GDM1 (cell line): ENCODE measurements around the gene CMSS1.
"Not testable (repeated sequence)": the region's sequence is repeated elsewhere in the genome, so short reads cannot be mapped to it uniquely, and the experiment has no call there.

Experiments used
- DNase-seq: peaks from one replicate; lab custom pipeline; 2025; lab: John Stamatoyannopoulos, UW

Gene CMSS1

DNA sequence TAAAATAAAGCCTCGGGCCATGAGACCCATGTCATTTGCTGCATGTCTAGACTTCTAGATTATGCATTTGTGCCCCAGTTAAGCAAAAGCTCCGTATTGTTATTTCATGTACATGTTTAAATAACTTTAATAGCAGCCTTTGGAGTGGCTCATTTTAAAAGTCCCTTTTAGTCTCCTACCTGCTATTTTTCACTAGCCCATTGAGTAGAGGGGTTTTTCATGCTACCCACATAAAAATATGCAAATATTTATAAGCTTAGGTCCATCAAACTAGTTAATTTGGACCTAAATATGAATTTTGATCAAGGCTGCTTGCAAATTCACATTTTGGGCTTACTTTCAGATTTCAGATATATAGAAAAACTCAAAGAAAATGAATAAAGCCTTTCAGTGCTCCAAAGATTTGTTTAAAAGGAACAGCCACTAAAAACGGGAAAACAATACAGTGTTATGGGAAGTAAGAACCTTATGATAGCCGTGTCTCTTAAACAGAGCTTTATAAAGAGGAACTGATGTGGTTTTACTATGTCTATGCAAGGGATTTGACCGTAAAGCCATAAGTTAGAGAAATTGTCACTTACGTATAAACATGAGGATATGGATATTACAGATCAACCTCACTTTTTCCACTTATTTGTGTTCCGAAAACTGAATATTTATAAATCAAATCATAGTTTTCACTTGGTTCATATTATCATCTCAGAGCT is 266.6 kb downstream of the CMSS1 start:
- no peak for DNase-seq

GRCh38 chr3:100086401-100086800 is 268.7 kb downstream of the CMSS1 start:
- DNase-seq, result no peak

- no peak for DNase-seq
Observed at GRCh38 chr3:100087198-100087597, 269.5 kb downstream of the CMSS1 start.

DNA sequence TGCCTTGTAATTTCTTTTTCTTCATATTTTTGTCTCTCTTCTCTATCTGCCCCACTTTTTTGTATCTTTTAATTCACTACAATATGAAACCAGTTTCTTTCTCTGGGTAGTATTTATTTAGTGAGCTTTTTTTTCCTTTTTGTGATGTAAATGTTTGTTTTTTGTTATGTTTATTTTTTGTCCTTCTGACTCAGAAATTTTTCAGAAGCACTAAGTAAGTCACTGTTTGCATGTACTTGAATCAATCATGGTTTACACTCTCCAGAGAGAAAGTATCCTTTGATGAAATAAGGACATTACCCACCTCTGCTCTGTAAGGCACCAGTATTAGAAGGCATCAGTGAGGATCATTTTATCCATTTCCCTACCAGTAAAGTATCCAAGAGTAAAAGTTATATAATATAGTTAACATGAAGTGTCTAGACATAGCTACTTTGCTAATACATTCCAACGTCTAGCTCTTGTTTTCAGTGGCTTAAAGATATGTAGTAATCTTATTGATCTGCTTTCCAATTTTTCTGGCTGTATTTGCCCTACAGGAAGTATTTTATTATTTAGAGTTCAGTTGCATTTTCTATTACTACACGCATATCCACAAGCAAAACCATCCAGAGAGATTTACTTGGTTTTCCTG is 271.2 kb downstream of the CMSS1 start:
- DNase-seq, result no peak

DNA sequence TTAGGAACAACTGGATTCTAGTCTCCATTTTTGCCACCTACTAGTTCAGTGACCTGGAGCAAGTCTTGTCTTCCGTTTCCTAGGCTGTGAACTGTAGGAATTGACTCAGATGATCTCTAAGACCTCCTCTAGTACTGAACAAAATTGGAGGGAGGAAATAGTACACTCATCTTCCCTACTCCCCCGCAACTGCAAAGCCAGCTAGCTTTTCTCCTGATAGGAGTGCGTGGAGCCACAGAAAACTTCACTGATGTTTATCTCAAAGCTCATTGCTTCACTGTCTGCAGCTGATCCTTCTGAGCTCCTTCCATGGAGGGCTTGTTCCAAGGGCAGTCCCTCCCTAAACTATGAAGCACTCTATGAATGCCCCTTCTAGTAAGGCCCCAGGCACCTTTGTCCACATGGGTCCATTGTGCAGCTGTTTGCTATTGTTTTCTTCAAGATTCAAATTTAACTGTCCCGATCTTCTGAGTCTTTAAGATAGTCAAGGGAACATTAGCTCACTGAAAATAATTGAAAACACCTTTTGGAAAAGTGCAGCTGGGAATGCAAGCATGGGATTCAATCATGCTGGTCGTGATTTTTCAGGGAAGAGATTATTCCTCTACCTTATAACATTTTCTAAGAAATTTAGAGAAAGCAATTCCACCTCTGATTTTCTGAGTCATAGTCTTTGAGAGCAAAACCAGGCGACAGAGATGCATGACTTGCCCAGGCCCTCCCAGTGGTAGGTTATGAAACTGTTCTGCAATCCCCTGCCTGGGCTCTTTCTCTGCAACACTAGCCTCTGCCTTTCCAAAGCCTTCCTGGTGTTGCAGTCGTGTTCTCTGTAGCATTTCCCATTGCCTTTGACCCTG is 272.4 kb downstream of the CMSS1 start:
- no peak for DNase-seq

GRCh38 chr3:100090669-100091005 is 273.0 kb downstream of the CMSS1 start:
- DNase-seq, result no peak

DNA sequence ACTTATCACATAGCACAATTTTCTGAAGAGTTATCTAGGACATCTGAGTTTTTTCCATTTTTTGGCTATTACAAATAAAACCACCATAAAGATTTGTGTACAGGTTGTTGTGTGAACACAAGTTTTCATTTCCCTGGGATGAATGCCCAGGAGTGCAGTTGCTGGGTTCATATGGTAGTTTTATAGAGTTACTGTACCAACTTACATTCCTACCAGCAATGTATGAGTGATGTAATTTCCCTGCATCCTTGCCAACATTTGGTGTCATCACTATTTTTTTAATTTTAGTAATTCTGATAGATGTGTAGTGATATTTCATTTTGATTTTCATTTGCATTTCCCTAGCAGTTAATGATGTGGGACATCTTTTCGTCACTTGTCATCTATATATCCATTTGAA is 276.2 kb downstream of the CMSS1 start:
- no peak for DNase-seq

- not testable (repeated sequence) for DNase-seq
Observed at GRCh38 chr3:100096286-100096685, 278.6 kb downstream of the CMSS1 start.

- no peak for DNase-seq
Observed at GRCh38 chr3:100096866-100097265, 279.2 kb downstream of the CMSS1 start.

- DNase-seq, result no peak
Observed at GRCh38 chr3:100097919-100098783, 280.5 kb downstream of the CMSS1 start.

- DNase-seq, result no peak
Observed at GRCh38 chr3:100098784-100099070, 281.1 kb downstream of the CMSS1 start.

GRCh38 chr3:100099621-100100020 is 282.0 kb downstream of the CMSS1 start:
- no peak for DNase-seq

GRCh38 chr3:100100425-100100824 is 282.8 kb downstream of the CMSS1 start:
- DNase-seq, result no peak

DNA sequence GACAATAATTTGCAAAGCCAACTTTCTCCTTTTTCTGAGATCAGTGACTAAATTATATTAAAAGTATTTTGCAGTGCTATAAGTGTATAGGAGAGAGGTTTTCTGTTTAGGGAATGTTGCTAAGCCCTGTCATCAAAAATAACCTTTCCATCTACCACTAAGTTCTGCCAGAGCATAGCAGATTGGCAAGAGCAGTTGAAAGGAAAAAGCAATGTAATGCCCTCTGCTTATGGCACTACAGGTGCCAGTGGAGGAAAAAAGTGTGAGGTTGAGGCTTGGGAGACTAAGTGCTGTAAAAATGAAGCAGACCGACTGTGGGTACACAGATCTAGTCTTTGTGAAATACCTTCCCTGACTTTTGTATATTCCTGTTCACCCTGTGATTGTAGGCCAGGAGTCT is 285.1 kb downstream of the CMSS1 start:
- no peak for DNase-seq

DNA sequence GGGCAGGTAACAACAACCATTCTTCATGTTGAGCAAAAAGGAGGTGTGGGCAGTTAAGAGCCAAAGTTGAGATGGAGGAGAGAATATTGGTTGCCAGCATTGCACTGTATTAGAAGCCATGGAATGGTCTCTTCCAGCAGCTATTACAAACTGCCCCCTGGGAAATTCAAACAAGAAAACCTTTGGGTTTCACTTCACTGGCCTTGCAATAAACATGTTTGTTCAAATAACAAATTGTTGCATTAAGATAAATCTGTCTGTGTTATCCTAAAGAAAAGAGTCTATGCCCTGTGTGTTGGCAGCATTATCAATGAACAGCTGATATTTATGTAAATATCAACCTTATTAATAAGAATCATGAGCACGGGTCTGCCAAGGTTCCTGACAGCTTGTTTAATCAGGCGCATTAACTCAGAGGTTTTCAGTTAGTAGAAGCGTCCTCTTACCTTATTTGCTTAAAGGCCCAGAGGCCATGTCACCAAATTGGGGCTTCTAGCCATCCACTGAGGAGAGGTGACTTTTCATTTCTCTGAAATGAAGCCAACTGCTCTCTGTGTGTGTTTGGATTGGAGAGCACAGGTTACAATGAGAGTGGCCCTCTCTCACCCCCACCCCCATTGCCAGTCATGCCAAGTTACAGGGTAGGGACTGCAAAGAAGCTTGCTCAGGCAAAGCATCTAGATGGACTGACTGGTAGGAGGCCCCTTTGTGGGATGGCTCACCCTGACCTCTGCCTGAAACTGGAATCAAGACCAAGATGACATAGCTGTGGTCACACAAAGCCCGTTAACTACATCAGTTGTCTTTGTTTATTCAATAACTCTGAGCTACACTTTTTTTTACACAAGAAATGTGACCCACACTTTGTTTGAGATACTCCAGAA is 286.1 kb downstream of the CMSS1 start:
- no peak for DNase-seq

- DNase-seq, result no peak
Observed at GRCh38 chr3:100104442-100104798, 286.8 kb downstream of the CMSS1 start.

- no peak for DNase-seq
Observed at GRCh38 chr3:100104817-100105413, 287.3 kb downstream of the CMSS1 start.

DNA sequence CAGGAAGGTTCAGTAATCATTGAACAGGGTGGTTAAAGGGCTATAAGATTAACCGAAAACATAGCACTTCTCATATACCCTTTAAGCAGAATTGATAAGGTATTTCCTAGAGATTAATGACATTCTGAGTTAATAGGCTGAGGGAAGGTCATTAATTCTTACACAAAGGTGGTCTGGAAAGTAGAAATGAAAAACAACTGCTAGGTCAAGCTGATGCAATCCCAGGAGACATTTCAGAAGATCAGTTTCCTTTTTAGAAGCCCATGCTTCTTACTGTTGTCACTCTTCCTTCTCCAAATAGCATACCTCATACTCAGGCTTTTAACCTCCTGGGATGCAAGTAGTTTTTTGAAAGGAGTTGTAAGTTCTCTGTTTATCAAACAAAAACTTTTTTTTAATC is 287.8 kb downstream of the CMSS1 start:
- DNase-seq, result no peak

DNA sequence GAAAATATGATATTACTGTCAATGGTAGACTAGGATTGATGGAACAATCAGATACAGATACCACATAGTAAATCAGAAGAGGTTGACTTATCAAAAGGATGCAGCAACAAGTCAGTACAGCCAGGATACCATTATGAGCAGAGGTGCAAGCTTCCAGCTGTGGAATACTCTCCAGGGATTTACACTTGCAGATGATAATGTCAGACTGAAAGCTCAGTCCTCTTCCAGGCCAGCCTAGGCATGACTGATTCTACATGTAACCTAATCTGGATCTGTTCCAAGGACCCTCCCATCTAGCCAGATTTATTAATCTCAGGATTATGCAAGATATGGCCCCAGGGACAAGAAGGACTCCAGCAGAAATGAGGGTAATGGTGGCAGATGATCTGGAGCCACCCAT is 288.4 kb downstream of the CMSS1 start:
- no peak for DNase-seq

DNA sequence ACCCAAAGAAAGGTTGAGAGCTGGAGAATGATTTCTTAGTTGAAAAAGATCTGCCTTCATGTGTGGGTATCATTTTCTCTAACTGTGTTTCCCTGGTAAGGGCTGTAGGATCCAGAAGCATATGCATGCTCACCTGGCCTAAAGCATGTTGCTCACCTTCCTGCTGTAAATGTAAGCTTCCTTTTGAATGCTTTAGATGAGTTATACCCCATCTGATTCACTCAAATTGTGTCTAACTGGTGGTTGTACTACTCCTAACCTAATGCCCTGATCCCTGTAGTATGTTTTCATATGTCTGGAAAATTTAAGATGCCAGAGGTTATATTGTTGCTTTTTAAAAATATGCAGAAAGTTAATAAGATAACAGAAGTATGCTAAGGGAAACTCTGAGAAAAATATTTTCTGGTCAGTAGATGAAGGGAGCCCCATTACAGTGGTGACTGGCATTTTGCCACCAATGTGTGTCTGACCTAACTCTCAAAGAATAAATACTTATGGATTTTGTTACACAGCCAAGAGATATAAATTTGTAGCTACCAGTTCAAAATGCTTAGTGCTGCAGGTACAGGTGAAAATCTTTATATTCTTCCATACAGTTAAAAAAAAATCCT is 289.0 kb downstream of the CMSS1 start:
- DNase-seq, result no peak
